ENCODE data around the gene ZNF536. TPM values are rescaled to one million over a fixed set of nuclear protein-coding genes. Genes with fewer than 3 reads are reported as not detected.

The ZNF536 gene
- total and polyA plus RNA-seq, 12 donors, result 0.22 to 10.7 (median 3.7) TPM

GRCh38 chr19:30362156-30362754, 9.9 kb upstream of the ZNF536 start:
- intact Hi-C loops (cut with DNase I), result no loop called here
- WGBS, 2 donors, result 75 to 81% methylated on average over 6 of the region's 6 CpGs
- peaks cover 0 to 33% (median 6%) of the 10 kb centered on the region in 7 donors for H3K27me3 ChIP-seq
- no peak overlapping the region for H3K27ac ChIP-seq
- no peak for TF ChIP-seq CTCF (IDR thresholded peaks at IDR 0.05)
- no peaks in the 10 kb centered on the region for H3K9me3 ChIP-seq
- no peak for DNase-seq
- ATAC-seq, result no peak
- no peaks in the 10 kb centered on the region for H3K36me3 ChIP-seq
- H3K4me1 ChIP-seq, result peaks cover 0 to 8% (median 0%) of the 10 kb centered on the region in 9 donors
- H3K4me3 ChIP-seq, result no peak overlapping the region

GRCh38 chr19:30363073-30363472, 9.1 kb upstream of the ZNF536 start:
- intact Hi-C loops (cut with DNase I), result no loop called here
- H3K4me1 ChIP-seq, result peaks cover 0 to 8% (median 0%) of the 10 kb centered on the region in 9 donors
- no peak overlapping the region for H3K4me3 ChIP-seq
- no peaks in the 10 kb centered on the region for H3K36me3 ChIP-seq
- ATAC-seq, result no peak
- peaks cover 0 to 35% (median 6%) of the 10 kb centered on the region in 7 donors for H3K27me3 ChIP-seq
- DNase-seq, result no peak
- no peak for TF ChIP-seq CTCF (IDR thresholded peaks at IDR 0.05)
- H3K27ac ChIP-seq, result no peak overlapping the region
- no peaks in the 10 kb centered on the region for H3K9me3 ChIP-seq
- 91 to 95% methylated on average over 11 of the region's 11 CpGs for WGBS, 2 donors

GRCh38 chr19:30364866-30365800, 7.1 kb upstream of the ZNF536 start:
- 59 to 65% methylated on average over 10 of the region's 10 CpGs for WGBS, 2 donors
- no peaks in the 10 kb centered on the region for H3K9me3 ChIP-seq
- no peak overlapping the region for H3K27ac ChIP-seq
- peaks cover 0 to 8% (median 0%) of the 10 kb centered on the region in 9 donors for H3K4me1 ChIP-seq
- no peak for TF ChIP-seq CTCF (IDR thresholded peaks at IDR 0.05)
- ATAC-seq (no peak), DNase-seq (no peak)
- no peaks in the 10 kb centered on the region for H3K36me3 ChIP-seq
- H3K4me3 ChIP-seq, result no peak overlapping the region
- intact Hi-C loops (cut with DNase I), result no loop called here
- peaks cover 0 to 49% (median 8%) of the 10 kb centered on the region in 7 donors for H3K27me3 ChIP-seq

- intact Hi-C loops (cut with DNase I), result no loop called here
Observed at GRCh38 chr19:30366282-30366681, 5.9 kb upstream of the ZNF536 start.

More at GRCh38 chr19:30366282-30366681, 5.9 kb upstream of the ZNF536 start:
- 0 to 43% methylated on average over 1 of the region's 1 CpG for WGBS, 2 donors
- DNase-seq (no peak), ATAC-seq (no peak)
- Histone ChIP-seq H3K27ac (no peak overlapping the region), H3K27me3 (peaks cover 0 to 51% (median 19%) of the 10 kb centered on the region in 7 donors), H3K4me1 (no peaks in the 10 kb centered on the region), H3K36me3 (no peaks in the 10 kb centered on the region), H3K4me3 (no peak overlapping the region), H3K9me3 (no peaks in the 10 kb centered on the region)
- no peak for TF ChIP-seq CTCF (IDR thresholded peaks at IDR 0.05)
